HFF-Myc (cell line): ENCODE results near the gene POLH.
"Not testable (repeated sequence)": the region's sequence is repeated elsewhere in the genome, so short reads cannot be mapped to it uniquely, and the experiment has no call there.

ENCODE experiments used
- DNase-seq: peaks from one replicate; pipeline ENCODE4 v3.0.0-alpha.2; 2011; ENCODE audit warnings: low read depth; ENCODE audit errors: extremely low read depth
- H3K4me3 ChIP-seq: replicated peaks from 2 replicates; pipeline ENCODE4 v1.5.1; 2011; ENCODE audit warnings: low read depth, mild to moderate bottlenecking, control low read depth, low read length
- CTCF ChIP-seq: IDR thresholded peaks from 2 replicates; pipeline ENCODE4 v1.5.1; 2012; ENCODE audit warnings: mild to moderate bottlenecking, low read depth, low read length, control low read depth; ENCODE audit errors: missing control alignments

Gene POLH

GRCh38 chr6:43579171-43579570 lies 3.2 kb downstream of the POLH start:
- no peak for TF ChIP-seq CTCF
- no peak for DNase-seq
- H3K4me3 ChIP-seq: no peak overlapping the region

GRCh38 chr6:43582911-43583310 lies 6.9 kb downstream of the POLH start:
- no peak for TF ChIP-seq CTCF
- no peak overlapping the region for H3K4me3 ChIP-seq
- DNase-seq: no peak

GRCh38 chr6:43584892-43585570 lies 9.0 kb downstream of the POLH start:
- TF ChIP-seq CTCF: no peak
- DNase-seq: no peak
- H3K4me3 ChIP-seq: no peak overlapping the region

- DNase-seq: no peak
- no peak overlapping the region for H3K4me3 ChIP-seq
- no peak for TF ChIP-seq CTCF
These were observed 12.2 kb downstream of the POLH start for GRCh38 chr6:43588194-43588593.

GRCh38 chr6:43589564-43589963 lies 13.6 kb downstream of the POLH start:
- not testable (repeated sequence) for DNase-seq

GRCh38 chr6:43593938-43594337 lies 18.0 kb downstream of the POLH start:
- H3K4me3 ChIP-seq: no peak overlapping the region
- no peak for DNase-seq
- TF ChIP-seq CTCF: no peak

More at GRCh38 chr6:43589564-43589963, 13.6 kb downstream of the POLH start:
- H3K4me3 ChIP-seq: not testable (repeated sequence)

GRCh38 chr6:43600595-43600994 lies 24.6 kb downstream of the POLH start:
- no peak for TF ChIP-seq CTCF
- DNase-seq: no peak

More at GRCh38 chr6:43600595-43600994, 24.6 kb downstream of the POLH start:
- no peak overlapping the region for H3K4me3 ChIP-seq
